Stimulated activated naive B cell treated with anti-CD40 and anti-IgM and Interleukin-4, amounts not matched to agents 10 μg/mL and 1 μg/mL and 100 μg/mL, for 72 hours (primary cell): ENCODE results near the gene NUDT22.

ENCODE experiments used
- ATAC-seq, 2 donors: fragments of 150-1000 bp; cut with Tn5 transposase; replicated peaks; 2 replicates each; pipeline ENCODE4 v1.10.0; 2021; ENCODE audit warnings: moderate library complexity in 1 of 2
- DNase-seq: peaks from one replicate; pipeline ENCODE4 v3.0.0; 2021
- H3K27ac Mint-ChIP-seq: one replicate; pipeline ENCODE4 v1.8.0; 2022; ENCODE audit warnings: mild to moderate bottlenecking, mixed read lengths
- H3K27me3 Mint-ChIP-seq, 2 donors: one replicate each; pipeline ENCODE4 v1.8.0; 2022; ENCODE audit warnings: mixed read lengths in 2 of 2
- H3K36me3 Mint-ChIP-seq, 2 donors: one replicate each; pipeline ENCODE4 v1.8.0; 2022; ENCODE audit warnings: mixed read lengths in 2 of 2, mild to moderate bottlenecking in 1 of 2
- H3K4me1 Mint-ChIP-seq, 2 donors: one replicate each; pipeline ENCODE4 v1.8.0; 2022; ENCODE audit warnings: mixed read lengths in 2 of 2, mild to moderate bottlenecking in 1 of 2
- H3K4me3 Mint-ChIP-seq, 2 donors: one replicate each; pipeline ENCODE4 v1.8.0; 2022; ENCODE audit warnings: mild to moderate bottlenecking in 2 of 2, mixed read lengths in 2 of 2, moderate library complexity in 1 of 2
- H3K9me3 Mint-ChIP-seq, 2 donors: one replicate each; pipeline ENCODE4 v1.8.0; 2022; ENCODE audit warnings: mixed read lengths in 2 of 2, mild to moderate bottlenecking in 1 of 2

Gene NUDT22

DNA sequence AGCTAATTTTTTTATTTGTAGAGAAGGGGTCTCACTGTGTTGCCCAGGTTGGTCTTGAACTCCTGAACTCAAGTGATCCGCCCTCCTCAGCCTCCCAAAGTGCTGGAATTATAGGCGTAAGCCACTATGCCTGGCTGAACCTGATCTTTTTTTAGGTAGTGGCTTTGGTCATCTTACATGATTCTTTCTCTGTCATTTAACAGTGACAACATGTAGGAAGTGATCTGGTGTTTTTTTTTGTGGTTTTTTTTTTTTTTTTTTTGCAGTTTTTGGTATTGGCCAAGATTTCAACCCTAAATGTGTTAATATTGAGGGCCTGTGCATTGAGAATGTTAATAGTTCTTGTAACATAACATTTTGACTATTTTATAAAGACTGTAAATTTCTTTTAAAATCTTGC lies 27.6 kb upstream of the NUDT22 start:
- Mint-ChIP-seq H3K4me1 (peaks cover 10 to 12% of the 10 kb centered on the region in 2 donors), H3K9me3 (no peaks in the 10 kb centered on the region), H3K27me3 (no peaks in the 10 kb centered on the region), H3K4me3 (no peak overlapping the region), H3K36me3 (peaks cover 31 to 55% of the 10 kb centered on the region in 2 donors), H3K27ac (no peak overlapping the region)
- ATAC-seq (no peak), DNase-seq (no peak)

DNA sequence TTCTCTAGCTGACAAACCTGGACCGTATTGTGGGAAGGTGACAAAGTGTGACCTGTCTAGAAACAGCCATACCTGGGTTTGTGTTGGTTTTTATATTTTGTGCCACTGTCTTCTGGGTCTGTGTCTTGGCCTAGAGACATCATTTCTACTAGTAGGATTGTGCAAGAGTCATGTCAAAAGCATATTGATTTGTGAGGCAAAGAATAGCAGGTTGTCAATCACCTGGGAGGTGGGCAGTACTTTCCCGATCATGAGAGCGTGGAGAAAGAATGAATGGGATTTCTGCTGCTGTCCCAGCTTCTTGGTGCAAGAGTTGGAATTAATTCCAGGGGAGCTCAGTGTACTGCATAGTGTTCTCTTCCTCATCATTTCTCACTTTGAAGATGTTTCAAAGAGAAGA lies 24.5 kb upstream of the NUDT22 start:
- H3K9me3 Mint-ChIP-seq = no peaks in the 10 kb centered on the region
- H3K27me3 Mint-ChIP-seq = no peaks in the 10 kb centered on the region
- H3K4me3 Mint-ChIP-seq = no peak overlapping the region
- H3K36me3 Mint-ChIP-seq = peaks cover 43 to 61% of the 10 kb centered on the region in 2 donors
- H3K27ac Mint-ChIP-seq = no peak overlapping the region
- H3K4me1 Mint-ChIP-seq = peaks cover 29 to 42% of the 10 kb centered on the region in 2 donors
- DNase-seq = no peak
- ATAC-seq = no peak

DNA sequence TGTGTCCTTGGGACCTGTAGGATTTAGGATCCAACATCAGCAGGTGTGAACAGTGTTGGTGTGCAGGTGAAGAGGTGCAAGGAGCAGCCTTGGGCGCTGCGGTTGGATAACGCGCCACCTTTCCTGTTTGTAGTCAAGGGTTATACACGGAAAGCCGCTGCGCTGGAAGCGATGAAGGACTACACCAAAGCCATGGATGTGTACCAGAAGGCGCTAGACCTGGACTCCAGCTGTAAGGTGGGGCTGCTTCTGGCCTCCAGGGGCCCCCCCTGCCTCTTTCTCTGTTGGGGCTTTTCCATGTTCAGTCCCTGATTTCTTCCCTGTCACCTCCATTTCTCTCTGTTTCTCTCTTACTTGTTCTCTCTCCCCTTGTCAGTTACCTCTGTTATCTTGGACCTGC lies 23.1 kb upstream of the NUDT22 start:
- ATAC-seq = no peak
- no peak for DNase-seq

DNA sequence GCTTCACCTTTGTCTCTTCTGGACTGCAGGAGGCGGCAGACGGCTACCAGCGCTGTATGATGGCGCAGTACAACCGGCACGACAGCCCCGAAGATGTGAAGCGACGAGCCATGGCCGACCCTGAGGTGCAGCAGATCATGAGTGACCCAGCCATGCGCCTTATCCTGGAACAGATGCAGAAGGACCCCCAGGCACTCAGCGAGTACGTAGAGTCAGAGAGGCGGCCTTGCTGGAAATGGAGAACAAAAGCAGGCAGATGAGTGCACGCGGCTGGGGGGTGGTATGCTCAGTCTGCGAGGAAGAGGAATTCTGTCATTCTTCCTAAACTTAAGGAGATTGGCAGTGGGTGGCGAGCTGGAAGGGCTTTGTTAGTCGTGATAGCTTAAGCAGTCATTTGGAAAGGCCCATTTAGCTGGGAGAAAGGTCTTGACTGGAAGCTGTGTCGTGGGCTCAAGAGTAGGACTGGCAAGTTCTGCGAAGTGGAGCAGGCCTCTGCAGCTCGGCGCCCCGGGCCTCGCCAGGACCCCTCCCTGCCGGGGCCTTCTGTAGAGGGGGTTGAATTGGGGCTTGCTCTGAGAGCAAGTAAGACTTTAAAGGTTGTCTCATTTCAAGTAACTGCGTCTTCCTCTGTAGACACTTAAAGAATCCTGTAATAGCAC lies 22.5 kb upstream of the NUDT22 start:
- Mint-ChIP-seq H3K9me3 (no peaks in the 10 kb centered on the region), H3K4me1 (peaks cover 34 to 54% of the 10 kb centered on the region in 2 donors), H3K4me3 (no peak overlapping the region), H3K36me3 (peaks cover 56 to 72% of the 10 kb centered on the region in 2 donors), H3K27me3 (no peaks in the 10 kb centered on the region), H3K27ac (no peak overlapping the region)
- DNase-seq (no peak), ATAC-seq (no peak)

More for the DNA sequence above, 23.1 kb upstream of the NUDT22 start:
- Mint-ChIP-seq H3K27ac (no peak overlapping the region), H3K27me3 (no peaks in the 10 kb centered on the region), H3K4me3 (no peak overlapping the region), H3K36me3 (peaks cover 51 to 67% of the 10 kb centered on the region in 2 donors), H3K4me1 (peaks cover 30 to 49% of the 10 kb centered on the region in 2 donors), H3K9me3 (no peaks in the 10 kb centered on the region)

DNA sequence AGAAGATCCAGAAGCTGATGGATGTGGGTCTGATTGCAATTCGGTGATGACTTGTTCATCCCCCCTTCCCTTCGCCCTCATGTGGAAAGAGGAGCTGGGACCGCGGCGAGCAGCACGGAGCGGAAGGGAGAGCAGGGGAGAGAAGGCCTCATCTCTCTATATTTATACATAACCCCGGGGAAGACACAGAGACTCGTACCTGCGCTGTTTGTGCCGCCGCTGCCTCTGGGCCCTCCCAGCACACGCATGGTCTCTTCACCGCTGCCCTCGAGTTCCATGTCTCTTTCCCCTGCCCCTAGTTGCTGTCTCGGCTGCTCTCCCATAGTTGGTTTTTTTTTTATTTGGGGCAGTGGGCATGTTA lies 22.0 kb upstream of the NUDT22 start:
- peaks cover 38 to 59% of the 10 kb centered on the region in 2 donors for H3K4me1 Mint-ChIP-seq
- H3K4me3 Mint-ChIP-seq = peak overlapping the region in 1 of 2 donors; percentile 23
- no peaks in the 10 kb centered on the region for H3K27me3 Mint-ChIP-seq
- ATAC-seq (no peak), DNase-seq (no peak)
- peak overlapping the region; percentile 98 for H3K27ac Mint-ChIP-seq
- H3K9me3 Mint-ChIP-seq = no peaks in the 10 kb centered on the region
- H3K36me3 Mint-ChIP-seq = peaks cover 60 to 77% of the 10 kb centered on the region in 2 donors

DNA sequence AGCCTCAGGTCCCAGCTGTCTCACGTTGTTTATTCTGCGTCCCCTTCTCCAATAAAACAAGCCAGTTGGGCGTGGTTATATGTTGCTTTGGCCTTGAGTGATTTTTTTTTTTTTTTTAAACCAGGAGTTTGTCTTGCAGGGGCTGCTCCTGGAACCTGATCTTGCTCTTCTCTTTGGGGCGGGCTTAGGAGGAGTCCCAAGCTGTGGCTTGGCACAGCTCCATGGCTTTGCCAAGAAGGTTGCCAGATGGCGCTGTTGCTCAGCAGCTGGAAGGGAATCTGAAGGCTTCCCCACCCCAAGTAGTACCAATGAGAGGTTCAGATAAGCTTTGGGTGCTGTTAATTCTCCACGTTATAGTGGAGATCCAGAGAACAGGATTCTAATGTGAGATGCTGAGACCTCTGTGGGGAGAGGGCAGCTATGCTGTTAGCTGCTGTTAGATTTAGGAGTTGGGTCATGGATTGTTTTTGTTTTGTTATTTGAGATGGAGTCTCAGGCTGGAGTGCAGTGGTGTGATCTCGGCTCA lies 21.5 kb upstream of the NUDT22 start:
- peaks cover 41 to 64% of the 10 kb centered on the region in 2 donors for H3K4me1 Mint-ChIP-seq
- peak; percentile 22 to 35 for ATAC-seq
- H3K4me3 Mint-ChIP-seq = peak overlapping the region in 1 of 2 donors; percentile 62
- no peaks in the 10 kb centered on the region for H3K27me3 Mint-ChIP-seq
- DNase-seq = peak; percentile 66
- H3K9me3 Mint-ChIP-seq = no peaks in the 10 kb centered on the region
- H3K36me3 Mint-ChIP-seq = peaks cover 63 to 81% of the 10 kb centered on the region in 2 donors
- peak overlapping the region; percentile 98 for H3K27ac Mint-ChIP-seq

DNA sequence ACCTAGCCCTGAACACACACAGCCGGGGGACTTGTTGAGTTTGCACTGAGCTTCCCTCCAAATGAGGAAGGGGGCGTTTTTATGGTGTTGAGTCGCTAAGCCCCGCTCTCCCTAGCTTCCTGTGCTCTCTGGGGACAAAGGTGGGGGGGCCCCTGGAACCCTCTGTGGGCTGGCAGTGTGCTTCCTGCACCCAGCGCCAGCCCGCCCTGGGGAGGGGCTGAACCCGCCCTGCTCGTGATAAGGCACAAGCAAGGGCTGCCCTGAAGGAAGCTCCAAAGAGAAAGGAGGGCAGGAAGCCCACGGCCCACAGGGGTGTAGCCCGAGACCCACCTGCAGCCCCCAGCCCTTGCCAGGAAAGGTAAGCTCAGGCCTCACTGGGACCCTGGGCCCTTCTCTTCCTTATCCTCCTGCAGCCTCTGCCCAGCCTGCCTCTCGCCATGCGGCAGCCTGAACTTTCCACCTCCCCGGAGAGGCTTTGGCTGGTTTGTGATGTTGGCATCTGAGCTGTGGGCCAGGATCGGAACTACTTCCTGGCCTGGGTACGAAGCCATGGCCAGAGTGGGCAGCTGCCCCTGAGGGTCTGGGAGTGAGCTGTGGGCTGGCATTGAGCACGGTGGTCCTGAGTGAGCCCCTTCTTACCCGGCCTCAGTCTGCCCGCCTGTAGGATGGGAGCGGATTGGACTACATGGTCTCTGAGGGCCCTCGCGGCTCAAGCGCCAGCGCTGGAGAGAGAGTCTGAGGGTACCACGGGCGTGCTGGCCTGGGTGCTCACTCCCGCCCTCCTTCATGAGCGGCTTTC lies 19.4 kb upstream of the NUDT22 start, which contains the start of gene FERMT3:
TSS of gene FERMT3 (plus strand) at position 265 of the 799 bp plus-strand sequence. CDS start 644 bp downstream, outside the sequence.
- Mint-ChIP-seq H3K4me3 (peak within 1 kb of the TSS; percentile 92 to 95), H3K27ac (peak within 1 kb of the TSS; percentile 98), H3K27me3 (no peaks in the 10 kb centered on the region), H3K36me3 (peaks cover 63 to 82% of the 10 kb centered on the region in 2 donors), H3K4me1 (peaks cover 45 to 81% of the 10 kb centered on the region in 2 donors), H3K9me3 (no peaks in the 10 kb centered on the region)
- ATAC-seq = peak; percentile 69 to 70
- peak; percentile 79 for DNase-seq

DNA sequence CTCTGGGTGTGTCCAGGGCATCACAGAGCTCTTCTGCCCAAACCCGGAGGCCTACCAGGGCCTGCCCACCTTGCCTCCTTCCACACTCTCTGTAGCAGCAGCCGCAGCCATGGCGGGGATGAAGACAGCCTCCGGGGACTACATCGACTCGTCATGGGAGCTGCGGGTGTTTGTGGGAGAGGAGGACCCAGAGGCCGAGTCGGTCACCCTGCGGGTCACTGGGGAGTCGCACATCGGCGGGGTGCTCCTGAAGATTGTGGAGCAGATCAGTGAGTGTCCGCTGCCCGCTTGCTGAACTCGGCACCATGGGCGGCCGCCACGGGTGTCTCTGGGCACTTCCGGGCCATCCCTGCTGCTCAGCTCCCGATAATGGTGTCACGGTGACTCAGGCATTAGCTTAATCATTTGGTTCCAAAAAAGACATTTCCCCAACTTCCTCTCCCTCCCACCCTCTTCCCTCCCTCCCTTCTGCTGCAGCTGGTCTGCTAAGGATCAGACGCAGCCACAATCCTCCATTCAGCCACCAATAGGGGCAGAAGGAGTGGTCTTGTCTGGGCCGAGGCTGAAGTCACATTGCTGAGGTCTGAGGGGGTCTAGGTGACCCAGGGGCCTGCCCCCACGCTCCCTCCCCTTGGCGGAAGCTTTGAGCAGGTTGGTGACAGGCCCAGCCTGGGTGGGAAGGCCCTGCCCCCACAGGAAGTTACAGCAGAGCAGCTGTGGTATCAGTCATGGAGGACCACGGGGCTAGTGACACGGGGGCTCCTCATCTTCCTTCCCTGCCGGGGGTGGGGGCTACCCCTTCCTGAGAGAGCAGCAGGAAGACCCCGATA lies 18.6 kb upstream of the NUDT22 start:
- Mint-ChIP-seq H3K9me3 (no peaks in the 10 kb centered on the region), H3K4me1 (peaks cover 53 to 88% of the 10 kb centered on the region in 2 donors), H3K27me3 (no peaks in the 10 kb centered on the region), H3K27ac (peak overlapping the region; percentile 98), H3K36me3 (peaks cover 71 to 85% of the 10 kb centered on the region in 2 donors), H3K4me3 (peak overlapping the region; percentile 92 to 95)
- DNase-seq (peak; percentile 77), ATAC-seq (peak; percentile 75 to 81)

DNA sequence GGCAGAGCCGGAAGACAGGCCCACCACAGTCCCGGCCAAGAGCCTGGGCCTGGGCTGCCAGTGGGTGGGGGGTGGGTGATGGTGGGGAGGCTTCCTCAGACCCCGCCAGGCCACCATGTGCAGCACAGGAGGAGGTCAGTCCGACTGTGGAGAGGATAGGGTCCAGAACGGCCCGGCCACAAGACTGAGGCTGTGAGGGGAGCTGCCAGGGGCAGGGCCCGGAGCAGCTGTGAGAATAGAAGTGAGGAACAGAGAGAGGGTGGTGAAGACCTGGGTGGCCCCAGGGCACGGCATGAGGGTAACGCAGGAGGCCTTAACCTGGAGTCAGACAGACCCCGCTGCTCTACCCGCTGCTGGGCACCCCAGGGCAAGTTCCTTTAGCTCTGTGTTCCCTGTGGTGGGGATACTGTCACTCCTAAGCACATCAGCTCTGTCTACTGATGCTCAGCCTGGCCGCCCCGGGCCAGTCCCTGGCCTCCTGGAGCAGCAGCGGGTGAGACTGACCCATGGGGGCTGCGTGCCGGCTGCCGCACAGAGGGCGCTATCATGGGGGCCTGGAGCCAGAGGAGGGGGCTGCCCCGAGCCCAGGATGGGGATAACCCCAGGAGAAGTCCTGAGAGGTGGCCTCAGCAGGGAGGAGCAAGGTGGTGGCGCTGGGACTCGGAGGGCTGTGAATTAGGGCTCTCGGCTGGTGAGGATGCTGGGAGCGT lies 17.8 kb upstream of the NUDT22 start:
- H3K9me3 Mint-ChIP-seq = no peaks in the 10 kb centered on the region
- H3K36me3 Mint-ChIP-seq = peaks cover 71 to 84% of the 10 kb centered on the region in 2 donors
- peaks cover 53 to 92% of the 10 kb centered on the region in 2 donors for H3K4me1 Mint-ChIP-seq
- peak overlapping the region; percentile 92 to 95 for H3K4me3 Mint-ChIP-seq
- ATAC-seq (peak in 1 of 2 donors; percentile 8), DNase-seq (no peak)
- peak overlapping the region; percentile 98 for H3K27ac Mint-ChIP-seq
- no peaks in the 10 kb centered on the region for H3K27me3 Mint-ChIP-seq

DNA sequence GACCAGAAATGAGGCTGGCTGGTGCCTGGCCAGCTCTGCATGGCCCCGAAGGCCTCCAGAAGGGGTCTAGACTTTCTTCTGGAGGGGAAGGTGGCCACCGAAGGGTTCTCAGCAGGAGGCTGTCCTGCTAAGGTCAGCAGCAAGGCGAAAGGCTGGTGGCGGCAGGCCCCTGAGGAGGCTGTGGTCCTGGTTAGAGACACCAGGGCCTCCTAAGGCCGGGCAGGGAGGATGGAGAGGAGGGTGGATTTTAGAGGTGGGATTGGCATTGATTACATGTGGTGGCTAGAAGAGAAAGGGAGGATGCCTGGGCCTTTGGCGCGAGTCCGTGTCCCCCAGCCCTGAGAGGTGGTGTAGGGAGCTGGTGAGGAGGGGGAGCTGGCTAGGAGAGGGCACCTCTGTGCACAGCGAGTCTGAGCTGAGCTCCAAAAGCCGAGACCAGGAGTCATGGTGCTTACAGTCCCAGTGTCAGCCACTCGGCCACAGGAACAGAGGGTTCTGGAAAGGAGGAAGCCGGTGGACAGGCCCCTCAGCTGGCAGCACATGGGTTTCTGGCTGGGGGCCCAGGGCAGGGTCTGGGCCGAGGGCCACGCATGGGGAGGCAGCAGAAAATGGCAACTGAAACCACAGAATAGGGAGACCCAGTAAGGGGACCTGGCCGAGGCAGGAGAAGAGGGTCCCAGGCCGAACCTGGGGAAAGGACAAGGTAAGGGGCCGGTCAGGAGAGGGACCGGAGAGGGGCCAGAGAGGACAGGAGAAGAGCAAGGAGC lies 17.1 kb upstream of the NUDT22 start:
- no peak for DNase-seq
- ATAC-seq = no peak
- Mint-ChIP-seq H3K4me1 (peaks cover 52 to 92% of the 10 kb centered on the region in 2 donors), H3K27ac (peak overlapping the region; percentile 98), H3K9me3 (no peaks in the 10 kb centered on the region), H3K36me3 (peaks cover 69 to 82% of the 10 kb centered on the region in 2 donors), H3K27me3 (no peaks in the 10 kb centered on the region), H3K4me3 (peak overlapping the region; percentile 92 to 95)

DNA sequence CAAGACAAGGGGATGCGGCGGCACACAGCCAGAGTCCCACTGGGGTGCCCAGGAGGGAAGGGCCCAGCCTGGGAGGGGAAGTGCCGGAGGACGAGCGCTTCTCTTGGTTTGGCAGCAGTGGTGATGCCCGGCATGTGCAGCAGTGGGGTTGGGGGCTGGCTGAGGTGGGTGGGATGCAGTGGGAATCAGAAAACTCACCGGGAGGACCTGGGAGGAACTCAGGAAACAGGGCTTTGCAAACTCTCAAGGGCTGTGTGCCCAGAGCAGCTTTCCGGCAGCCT lies 16.6 kb upstream of the NUDT22 start:
- peaks cover 69 to 82% of the 10 kb centered on the region in 2 donors for H3K36me3 Mint-ChIP-seq
- no peak for DNase-seq
- peak overlapping the region; percentile 92 to 95 for H3K4me3 Mint-ChIP-seq
- no peaks in the 10 kb centered on the region for H3K27me3 Mint-ChIP-seq
- peaks cover 48 to 92% of the 10 kb centered on the region in 2 donors for H3K4me1 Mint-ChIP-seq
- no peak for ATAC-seq
- peak overlapping the region; percentile 98 for H3K27ac Mint-ChIP-seq
- no peaks in the 10 kb centered on the region for H3K9me3 Mint-ChIP-seq

DNA sequence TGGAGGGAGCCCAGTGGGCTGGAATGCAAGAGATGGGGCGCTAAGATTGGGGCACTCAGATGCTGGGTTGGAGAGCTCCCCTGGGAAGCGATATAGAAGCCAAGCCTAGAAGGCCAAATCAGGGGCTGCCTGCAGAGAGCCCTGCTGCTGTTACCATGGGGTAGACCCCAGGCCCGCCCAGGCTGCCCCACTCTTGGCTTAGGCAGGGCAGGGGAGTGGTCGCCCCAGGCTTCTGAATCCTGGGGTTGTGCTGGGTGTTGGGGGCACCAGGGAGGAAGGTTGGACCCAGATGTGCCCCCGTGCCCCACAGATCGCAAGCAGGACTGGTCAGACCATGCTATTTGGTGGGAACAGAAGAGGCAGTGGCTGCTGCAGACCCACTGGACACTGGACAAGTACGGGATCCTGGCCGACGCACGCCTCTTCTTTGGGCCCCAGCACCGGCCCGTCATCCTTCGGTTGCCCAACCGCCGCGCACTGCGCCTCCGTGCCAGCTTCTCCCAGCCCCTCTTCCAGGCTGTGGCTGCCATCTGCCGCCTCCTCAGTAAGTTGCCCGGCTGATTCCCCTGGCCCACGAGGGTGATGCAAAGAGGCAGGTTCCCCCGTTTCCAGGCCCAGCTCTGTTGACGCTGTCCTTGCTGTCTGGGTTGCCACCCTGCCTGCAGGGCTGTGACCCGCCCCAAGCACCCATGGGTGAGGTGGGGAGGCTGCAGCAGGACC lies 15.6 kb upstream of the NUDT22 start:
- Mint-ChIP-seq H3K27me3 (no peaks in the 10 kb centered on the region), H3K4me3 (peak overlapping the region; percentile 53 to 57), H3K9me3 (no peaks in the 10 kb centered on the region), H3K4me1 (peaks cover 48 to 92% of the 10 kb centered on the region in 2 donors), H3K36me3 (peaks cover 72 to 88% of the 10 kb centered on the region in 2 donors), H3K27ac (peak overlapping the region; percentile 71)
- DNase-seq (no peak), ATAC-seq (no peak)
